ENCODE data around the gene NACC1.
"Not testable (repeated sequence)": the region's sequence is repeated elsewhere in the genome, so short reads cannot be mapped to it uniquely, and the experiment has no call there.

The NACC1 gene

DNA sequence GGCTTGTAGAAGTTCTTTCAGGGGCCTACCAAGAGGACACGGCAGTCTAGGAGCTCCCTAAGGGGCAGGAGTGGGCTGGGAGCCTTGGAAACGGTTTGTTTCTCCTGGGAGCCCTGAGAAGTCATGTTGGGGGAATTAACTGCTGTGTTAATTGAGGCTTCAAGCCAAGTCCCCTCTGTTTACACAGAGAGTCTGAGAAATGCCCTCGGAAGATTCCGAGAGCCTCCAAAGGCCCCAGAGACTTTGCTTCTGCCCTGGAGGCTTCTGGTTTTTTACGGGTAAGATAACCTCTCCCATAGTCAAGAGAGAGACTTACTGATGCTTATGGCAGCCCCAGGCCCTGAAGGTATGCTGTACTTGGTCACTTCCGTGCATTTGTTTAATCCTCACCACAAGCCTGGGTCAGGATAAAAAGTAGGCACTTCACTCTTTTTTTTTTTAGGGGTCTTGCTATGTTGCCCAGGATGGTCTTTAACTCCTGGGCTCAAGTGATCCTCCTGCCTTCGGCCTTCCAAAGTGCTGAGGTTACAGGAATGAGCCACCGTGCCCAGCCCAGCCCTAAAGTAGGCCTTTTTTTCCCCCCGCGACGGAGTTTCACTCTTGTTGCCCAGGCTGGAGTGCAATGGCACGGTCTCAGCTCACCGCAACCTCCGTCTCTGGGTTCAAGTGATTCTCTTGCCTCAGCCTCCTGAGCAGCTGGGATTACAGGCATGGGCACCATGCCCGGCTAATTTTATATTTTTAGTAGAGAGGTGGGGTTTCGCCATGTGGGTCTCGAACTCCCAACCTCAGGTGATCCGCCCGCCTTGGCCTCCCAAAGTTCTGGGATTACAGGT is 47.3 kb downstream of the NACC1 start:
- DNase-seq: no peak

- not testable (repeated sequence) for DNase-seq
Observed at GRCh38 chr19:13166151-13166550, 48.1 kb downstream of the NACC1 start.

DNA sequence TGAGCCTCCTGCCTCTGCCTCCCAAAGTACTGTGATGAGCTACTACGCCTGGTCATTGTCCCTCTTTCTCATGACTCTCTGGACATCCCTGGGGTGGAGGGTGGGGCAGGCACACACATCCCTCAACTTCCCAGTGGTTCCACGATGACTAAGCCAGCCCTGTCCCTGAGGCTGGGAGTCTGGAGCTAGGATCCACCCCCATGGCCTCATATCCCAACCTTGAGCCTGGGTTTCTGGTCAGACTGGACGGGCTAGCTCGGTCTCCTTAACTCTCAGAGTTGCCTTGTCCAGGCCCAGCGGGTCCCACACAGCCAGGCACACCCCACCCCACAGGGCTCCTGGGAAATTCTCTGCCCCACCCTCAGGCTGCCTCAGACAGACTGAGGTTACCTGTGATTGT is 51.7 kb downstream of the NACC1 start:
- no peak for DNase-seq

- DNase-seq: no peak
Observed at GRCh38 chr19:13171146-13171545, 53.1 kb downstream of the NACC1 start.

- DNase-seq: peak; percentile 20
Observed at GRCh38 chr19:13172346-13173138, 54.5 kb downstream of the NACC1 start.

GRCh38 chr19:13173139-13173737 is 55.2 kb downstream of the NACC1 start:
- DNase-seq: no peak

DNA sequence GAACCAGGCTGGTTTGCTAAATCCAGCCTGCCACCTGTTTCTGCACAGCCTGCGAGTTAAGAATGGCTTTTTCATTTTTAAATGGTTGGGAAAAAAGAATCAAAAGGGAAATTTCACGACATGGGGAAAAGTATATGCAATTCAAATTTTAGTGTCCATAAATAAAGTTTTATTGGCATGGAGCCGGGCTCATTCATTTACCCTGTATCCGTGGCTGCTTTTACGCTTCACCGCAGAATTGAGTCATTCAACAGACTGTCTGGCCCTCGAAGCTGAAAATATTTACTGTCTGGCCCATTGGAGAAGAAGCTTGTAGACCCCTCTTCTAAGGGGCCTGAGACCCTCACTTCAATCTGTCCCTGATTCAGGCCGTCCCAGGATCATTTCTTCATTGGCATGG is 58.3 kb downstream of the NACC1 start:
- no peak for DNase-seq

- not testable (repeated sequence) for DNase-seq
Observed at GRCh38 chr19:13177584-13177983, 59.5 kb downstream of the NACC1 start.

- not testable (repeated sequence) for DNase-seq
Observed at GRCh38 chr19:13178291-13178690, 60.2 kb downstream of the NACC1 start.

- no peak for DNase-seq
Observed at GRCh38 chr19:13181747-13182388, 63.8 kb downstream of the NACC1 start.

GRCh38 chr19:13184926-13185325 is 66.9 kb downstream of the NACC1 start:
- not testable (repeated sequence) for DNase-seq

GRCh38 chr19:13185763-13186657 is 67.9 kb downstream of the NACC1 start:
- not testable (repeated sequence) for DNase-seq

- not testable (repeated sequence) for DNase-seq
Observed at GRCh38 chr19:13186688-13187087, 68.6 kb downstream of the NACC1 start.

- DNase-seq: no peak
Observed at GRCh38 chr19:13187419-13187818, 69.4 kb downstream of the NACC1 start.

DNA sequence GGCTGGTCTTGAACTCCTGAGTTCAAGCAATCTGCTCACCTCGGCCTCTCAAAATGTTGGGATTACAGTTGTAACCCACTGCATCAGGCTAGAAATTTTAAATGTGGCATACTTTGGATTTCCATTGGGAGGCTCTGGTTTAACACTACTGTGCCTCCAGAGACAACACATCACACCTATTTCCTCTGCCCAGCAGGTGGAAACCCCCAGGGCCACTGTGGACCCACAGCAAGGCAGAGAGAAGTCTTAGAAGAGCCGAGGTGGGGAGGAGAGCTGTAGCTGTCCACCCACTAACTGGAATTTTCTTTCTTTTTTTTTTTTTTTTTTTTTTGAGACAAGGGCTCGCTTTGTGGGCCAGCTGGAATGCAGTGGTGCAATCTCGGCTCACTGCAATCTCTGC is 71.5 kb downstream of the NACC1 start:
- no peak for DNase-seq
